ENCODE measurements around the gene RBM33.
"Not testable (repeated sequence)": the region's sequence is repeated elsewhere in the genome, so short reads cannot be mapped to it uniquely, and the experiment has no call there.

RBM33 gene

DNA sequence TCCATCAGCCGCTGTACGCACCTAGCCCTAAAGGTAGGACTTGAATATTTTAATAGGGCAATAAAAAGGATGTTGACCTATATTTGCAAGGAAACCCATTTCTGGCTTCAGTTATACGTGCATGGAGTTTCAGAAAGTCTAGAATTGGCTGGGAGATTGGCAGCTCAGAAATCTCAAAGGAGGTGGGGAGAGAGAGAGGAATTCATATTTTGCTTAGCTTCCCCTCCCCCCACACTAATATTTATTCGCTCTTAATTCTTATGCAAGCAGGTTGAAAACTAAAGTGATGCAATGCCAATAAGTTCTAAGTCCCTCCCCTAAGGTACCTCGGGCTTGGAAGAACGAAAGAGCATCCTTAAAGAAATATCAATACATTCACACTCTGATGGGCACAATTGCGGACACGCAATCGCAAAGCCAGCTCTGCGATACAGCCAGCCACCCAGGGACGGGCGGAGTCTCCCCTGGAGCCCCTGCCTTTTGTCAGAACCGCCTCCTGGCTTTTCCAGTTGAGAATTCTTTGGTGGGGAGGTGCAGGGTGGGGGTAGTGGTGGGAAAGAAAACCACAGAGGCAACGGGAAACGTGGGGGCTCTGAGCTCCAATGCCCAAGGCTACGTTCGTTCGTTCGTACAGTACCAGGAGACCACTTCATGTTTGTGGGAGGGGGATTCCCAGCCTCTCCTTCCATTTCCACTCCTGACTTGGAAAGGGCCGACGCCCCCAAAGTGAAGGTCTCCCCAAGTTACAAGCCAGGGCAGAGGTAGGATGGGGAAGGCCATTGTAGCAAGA is 166.5 kb downstream of the RBM33 start:
- no peak for DNase-seq

DNA sequence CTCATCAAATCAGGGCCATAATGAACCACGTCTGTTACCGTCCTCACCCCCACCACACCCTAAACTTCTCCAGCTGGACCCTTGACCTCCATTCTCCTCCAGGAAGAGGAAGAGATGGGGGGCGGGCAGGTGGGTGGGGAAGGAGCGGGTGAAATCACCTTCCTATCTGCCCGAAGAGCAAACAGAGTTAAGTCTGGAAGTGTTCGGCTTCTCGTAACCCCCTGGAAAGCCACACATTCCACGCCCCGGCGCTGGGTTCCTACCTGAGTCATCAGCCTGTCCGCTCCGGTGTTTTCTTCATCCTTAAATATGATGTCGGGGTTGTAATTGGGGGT is 167.1 kb downstream of the RBM33 start:
- DNase-seq: no peak

DNA sequence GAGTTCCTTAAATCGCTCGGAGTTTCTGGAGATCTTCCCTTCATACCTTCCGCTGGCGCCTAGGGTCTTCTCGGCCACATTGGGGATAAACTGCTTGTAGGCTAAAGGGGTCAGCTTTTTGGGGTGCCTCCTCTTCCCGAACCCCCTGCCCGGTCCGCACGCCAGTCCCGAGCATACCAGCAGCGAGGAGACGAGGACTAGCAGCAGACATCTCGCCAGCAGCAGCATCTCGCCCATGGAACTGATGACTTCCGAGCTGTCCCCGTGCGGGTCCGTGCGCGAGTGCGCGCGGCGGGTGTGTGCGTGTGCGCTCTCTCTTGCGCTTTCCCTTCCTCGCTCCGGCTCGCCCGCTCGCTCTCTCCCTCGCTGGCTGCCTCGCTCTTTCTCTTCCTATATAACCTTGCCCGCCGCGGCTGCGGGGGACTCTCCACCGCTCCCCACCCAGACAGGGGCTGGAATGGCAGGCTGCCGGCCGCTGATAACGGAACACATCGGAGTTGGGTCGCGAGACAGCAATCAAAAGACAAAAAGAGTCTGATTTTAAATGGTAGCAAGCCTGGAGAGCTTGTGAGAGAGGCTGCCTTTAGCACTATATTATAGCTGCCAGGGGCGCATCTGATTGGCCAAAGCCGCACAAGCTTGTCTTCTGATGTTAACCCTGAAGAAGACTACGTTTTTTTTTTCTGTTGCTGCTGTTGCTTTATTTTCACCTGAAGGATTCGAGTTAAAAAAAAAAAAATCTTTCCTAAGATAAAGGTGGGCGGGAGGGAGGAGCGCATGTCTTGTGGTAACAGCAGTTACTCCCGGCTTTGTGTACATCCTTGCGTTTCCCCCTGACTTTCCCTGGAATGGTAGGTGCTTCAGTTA is 167.7 kb downstream of the RBM33 start, which contains the start of gene SHH:
Gene SHH (minus strand): TSS at position 569 of the 867 bp plus-strand sequence. CDS start 341 bp downstream, at position 228.
- no peak for DNase-seq

DNA sequence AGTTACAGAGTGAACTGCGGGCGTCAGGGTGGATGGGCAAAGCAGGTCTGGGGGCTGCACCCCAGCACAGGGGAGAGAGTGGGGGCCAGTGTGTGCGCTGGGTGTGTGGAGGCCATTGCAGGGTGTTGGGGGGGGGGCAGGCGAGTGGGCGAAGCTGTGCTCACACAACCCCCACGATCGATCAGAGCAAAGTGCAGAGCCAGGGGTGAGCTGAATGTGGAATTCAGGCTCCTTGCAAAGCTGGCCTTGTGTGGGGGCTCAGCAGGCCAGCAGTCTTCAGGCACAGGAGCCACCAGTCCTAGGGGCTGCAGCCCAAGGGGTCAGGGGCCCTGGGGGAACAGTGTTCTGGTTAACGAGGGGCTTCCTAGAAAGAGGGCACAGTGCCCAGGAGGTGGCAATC is 168.7 kb downstream of the RBM33 start:
- no peak for DNase-seq

DNA sequence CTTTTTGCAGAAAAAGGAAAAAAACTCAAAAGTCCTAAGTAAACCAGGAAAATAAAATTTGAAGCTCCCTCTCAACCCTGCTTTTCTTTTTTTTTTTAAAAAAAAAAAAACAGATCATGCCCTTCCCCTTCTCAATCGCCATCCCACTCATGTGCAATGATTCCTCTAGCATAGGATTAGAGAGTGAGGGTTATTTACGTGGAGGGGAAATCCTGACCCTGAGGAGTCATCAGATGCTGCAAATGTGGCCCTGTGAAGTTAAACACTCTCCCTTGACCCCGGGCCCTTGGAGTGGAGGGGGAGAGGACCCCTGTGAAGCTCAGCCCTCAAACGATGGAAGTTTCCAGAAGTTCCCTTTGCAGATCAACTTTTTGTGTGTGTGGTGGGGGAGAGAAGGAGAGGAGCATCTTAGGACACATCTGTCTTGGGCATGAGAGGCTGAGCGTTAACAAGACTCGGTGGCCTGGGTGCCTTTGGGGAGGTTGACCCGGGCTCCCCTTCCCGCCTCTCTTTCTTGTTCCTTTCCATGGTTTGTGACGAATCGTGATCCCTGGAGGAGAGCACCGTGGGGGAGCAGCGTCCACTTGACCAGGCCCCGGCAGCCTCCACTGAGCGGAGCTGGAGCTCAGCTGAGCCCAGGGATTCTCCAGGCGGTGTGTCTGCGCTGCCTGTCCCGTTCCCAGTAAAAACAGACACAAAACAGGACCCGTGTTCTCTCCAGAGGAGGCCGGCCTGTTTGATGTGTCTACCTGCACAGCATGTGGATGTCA is 169.3 kb downstream of the RBM33 start:
- no peak for DNase-seq

DNA sequence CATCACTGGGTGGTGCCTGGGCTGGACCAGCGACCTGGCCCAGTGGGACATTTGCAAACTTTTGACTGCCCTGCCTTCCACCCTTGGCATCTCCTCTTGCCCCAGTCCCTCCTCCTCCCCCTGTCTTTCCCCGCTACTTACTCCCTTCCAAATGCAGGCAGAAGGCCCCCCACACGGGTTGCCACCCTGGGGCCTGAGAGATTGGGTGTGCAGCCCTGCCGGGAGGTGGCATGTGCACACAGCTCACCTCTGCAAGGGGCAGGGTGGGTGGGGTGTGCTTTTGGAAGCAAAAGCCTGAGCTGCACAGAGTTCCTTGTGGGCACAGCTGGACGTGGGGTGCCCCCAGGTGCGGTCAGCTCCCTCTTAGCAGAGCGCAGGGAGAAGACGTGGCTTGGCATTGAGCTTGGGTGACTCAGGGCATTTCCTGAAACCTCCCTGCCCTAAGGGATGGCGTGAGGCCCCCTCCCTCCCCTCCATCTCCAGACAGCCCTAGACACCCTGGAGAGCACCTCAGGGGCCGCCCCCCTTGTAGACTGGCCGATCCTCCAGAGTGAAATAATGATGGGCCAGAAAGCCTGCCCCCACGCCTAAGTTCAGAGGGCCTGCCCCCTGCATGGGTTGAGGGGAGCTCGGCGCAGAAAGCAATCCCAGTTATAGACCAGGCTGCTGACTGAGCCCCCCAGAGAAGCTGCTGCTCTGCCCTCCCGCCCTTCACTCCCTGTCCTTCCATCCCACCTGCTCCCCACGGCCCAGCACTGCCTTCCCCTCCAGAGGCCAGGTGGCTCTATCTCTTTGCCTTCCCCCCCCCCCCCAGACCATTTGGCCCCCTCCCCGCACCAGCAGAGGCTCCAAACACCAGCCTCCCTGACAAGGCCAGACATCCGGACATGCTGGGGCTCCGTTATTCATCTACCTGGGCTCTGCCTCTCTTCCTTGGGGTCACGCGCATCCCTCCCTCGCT is 170.1 kb downstream of the RBM33 start:
- DNase-seq: no peak

DNA sequence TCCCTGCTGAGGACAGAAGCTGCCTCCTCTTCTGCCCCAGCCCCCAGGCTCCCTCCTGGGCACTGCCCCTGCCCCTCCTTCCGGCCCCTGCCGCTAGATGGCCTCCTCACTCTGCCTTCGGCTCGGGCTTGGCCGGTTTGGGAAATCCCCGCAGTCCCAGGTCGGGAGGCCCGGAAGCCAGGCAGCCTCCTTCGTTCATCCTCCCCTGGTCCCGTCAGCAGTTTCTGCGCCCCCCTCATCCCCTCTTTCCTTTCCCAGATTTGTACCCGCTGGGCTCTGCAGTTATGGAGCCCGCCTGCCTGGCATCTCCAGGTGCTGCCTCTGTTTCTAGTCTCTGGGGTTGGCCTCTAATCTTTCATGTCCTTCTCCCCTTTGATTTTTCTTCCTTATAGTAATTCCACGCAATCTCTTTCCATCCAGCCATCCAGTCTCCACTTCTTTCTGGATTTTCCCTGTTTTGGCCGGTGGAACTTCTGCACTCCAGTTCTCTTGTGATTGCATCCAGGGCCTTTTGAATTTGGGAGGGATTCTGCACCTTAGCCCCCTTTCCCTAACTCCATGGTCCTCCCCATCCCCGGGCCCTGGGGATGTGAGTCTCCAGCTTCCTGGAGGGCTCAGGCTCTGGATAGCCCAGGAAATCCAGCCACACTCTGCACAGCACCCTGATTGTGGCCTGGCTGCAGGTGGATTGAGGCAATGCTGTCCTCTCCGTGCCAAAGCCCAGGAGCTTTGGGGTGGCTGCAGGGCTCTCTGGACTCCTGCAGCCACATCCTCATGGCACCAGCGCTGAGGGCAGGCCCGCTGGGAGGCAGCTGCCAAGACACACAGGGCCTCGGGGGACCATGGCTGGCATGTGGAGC is 171.1 kb downstream of the RBM33 start:
- DNase-seq: no peak

DNA sequence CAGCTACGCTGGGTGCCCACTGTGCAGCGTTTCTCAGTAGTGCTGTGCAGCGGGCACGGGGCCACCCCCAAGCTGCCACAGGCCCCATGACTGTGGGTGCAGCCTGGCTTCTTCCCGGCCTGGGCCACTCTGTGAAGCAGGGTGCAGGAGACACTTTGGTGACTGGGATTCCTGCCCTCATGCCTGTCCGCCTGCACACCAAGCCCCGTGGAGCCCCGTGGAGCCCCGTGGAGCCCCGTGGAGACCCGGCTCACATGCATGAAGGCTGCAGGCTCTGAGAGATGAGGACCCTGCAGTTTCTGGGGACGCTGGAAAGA is 171.7 kb downstream of the RBM33 start:
- DNase-seq: no peak

DNA sequence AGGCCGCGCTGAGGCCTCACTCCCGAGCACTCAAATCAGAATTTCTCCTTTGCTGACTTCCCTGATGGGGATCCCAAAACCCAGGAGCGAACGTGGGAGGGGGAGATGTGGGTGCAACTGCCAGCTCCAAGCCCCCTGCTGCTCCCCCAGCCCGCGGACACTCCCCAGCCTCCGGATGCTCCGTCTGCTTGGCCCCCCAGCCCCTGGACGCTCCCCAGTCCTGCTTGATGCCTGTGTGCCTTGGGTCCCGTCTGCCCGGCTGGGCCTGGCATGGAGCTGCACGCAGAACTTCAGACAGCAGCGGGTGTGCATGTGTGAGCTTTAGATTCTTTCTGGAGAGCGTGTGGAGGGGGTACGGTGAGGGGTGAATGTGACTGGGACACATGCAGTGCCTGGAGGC is 172.5 kb downstream of the RBM33 start:
- DNase-seq: no peak

DNA sequence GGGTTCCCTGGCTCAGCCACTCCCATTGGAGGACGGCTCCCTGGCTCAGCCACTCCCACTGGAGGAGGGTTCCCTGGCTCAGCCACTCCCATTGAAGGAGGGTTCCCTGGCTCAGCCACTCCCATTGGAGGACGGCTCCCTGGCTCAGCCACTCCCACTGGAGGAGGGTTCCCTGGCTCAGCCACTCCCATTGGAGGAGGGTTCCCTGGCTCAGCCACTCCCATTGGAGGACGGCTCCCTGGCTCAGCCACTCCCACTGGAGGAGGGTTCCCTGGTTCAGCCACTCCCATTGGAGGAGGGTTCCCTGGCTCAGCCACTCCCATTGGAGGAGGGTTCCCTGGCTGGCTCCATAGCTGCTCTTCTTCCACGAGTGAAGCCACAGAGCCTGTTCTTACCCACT is 173.1 kb downstream of the RBM33 start:
- DNase-seq: not testable (repeated sequence)

DNA sequence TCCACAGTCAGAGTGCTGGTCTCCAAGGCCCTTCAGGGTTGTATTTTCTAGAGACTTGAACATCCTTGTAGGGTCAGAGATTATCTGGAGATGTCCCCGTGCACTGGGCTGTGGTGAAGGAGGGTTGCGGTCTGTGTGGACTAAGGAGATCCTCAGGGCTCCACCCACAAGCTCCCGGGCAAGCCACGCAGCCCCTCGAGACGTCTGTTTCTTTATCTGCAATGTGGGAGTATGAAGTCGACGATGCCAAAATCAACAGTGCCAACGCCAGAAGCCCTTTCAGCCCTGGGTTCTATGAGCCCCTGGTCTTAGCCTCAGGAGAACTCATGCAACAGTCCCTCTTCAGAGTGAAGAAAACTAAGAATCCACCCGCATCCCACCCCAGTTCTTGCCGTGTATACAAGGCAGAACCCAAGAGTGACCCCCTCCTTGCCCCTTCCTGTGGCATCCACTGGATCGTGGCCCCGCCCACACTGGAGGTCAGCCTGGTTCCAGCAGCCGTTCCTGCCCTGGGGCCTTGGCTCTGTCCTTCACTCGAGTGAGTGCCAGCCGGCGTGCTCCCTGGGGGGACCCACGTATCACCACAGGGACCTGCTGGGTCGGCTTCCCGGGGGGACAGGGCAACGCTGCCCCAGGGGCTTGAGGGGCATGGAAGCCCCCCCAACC is 173.8 kb downstream of the RBM33 start:
- DNase-seq: no peak

DNA sequence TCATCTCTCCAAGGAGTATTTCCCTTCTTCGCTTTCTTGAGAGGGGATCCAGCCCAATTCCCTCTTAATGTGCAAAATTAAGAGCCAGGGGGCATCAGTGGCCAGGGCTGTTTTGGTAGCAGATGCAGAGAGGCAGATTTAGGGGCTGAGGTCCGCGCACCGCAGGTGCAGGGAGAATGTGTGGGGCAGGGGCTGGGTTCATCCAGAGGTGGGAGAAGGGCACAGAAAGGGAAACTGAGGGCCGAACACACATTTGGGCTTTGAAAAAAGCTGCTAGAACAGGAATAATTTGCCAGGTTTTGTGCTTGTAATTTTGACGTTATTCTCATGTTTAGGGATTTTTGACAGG is 174.3 kb downstream of the RBM33 start:
- DNase-seq: no peak

DNA sequence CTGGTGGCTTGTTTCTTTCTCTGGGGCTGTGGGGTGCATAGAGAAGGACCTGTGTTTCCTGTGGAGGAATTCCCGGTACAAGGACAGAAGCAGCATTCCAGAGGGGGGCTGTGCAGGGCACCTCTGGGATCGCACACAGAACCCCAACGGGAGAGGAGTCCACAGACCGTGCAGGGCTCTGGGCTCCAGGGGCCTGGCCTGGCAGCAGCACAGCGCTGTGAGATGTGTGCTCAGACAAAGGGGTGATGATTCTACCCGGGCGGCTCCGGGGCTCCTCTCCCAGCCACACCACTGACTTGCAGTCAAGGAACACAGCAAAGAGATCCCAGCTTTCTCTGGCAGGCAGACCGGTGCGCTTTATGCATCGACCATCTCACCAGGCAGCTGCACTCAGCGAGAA is 174.7 kb downstream of the RBM33 start:
- DNase-seq: no peak

DNA sequence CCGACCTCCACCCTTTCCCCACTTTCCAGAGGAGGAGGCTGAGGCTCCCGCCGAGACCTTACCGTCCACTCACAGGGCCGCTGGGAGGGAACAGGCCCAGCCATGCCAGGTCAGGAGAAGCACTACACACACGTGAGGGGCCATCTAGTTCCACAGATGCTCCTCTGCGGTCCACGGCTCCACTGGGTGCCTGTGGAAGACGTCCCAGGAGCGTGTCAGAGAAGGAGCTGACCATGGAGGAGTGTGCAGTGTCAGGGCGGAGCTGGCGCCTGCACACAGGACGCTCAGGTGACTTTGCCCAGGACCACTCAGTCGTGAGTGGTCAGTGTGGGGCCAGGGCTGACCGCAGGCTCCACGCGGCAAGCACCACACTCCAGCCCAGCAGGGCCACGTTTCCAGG is 175.8 kb downstream of the RBM33 start:
- DNase-seq: no peak

DNA sequence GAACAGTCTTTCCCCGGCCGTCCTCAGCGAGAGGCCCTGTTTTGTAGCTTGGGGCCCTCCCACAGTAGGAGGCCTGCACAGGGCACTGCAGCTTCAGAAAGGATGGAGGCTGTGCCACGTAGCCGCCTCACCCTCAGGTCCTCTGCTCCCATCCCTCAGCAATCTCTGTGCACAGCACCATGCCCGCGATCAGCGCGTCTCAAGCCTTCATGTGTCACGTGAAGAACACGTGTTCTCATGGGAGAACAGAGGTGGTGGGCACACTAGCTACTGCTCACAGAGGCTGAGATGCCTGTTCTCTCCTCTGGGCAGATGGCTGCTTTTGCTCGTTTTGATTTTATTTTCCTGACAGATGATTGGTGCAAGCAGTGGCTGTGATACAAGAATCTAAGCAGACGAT is 176.3 kb downstream of the RBM33 start:
- no peak for DNase-seq

DNA sequence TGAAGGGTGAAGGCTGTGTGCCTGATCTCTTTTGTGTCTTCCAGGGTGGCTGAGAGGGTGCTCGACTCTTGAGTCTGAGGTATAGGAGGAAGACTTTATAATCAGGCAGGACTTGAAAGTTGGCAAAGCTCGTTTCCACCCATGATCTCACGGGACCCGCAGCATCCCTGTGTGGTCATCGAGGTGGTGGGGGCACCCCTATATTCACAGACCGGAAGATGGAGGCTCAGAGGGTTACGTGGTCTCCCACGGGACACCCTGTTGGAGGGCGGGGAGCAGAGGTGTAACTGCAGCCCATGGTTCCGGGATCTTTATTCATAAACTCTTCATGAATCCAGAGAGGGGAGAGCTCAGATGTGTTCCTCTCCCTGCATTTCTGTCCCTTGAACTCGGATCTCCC is 177.4 kb downstream of the RBM33 start:
- no peak for DNase-seq

DNA sequence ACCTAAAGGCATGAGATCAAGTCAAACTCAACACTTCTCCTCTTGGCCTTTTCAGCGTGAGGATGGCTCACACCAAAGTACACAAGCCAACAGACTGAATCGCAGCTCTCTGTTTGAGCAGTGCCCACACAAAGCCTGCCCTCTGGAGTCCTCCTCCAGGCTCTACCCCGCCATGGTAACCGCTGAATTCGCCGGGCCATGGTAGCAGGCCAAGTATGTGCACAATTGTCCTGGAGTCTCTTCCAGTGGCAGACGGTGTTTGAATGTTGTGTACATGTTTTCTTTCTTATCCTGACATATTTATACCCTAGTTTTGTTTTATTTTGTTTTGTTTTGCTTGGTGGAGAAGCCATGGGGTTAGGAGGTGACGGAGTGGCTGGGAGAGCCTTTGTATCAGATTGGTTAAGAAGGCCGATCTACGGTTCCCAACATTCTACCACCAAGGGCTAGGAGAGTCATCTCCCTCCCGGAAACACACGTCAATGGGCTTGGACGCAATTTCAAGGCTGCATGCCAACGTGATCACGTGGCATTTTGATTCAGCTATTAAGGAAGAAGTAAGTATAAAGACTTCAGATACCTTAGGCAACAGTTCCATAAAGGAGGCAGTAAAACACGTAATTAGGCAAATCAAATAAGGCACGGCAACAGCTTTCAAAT is 179.9 kb downstream of the RBM33 start:
- DNase-seq: no peak

DNA sequence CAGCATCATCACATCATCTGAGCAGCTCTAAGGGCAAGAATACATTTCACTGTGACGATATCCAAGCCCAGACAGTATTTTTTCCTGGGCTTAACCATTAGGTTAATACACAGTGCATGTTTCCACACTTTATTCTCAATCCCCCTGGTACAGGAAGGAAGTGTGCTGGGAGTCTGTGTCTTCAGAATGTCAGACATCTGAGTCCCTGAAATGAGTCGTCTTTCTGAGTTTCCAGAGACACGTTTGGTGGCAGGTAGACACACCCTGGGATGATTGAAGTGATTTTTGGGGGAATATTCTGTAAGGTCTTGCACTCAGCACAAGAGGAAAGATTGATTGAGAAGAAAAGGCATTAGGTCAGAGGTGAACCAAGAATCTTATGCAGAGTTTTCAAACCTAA is 180.9 kb downstream of the RBM33 start:
- no peak for DNase-seq

DNA sequence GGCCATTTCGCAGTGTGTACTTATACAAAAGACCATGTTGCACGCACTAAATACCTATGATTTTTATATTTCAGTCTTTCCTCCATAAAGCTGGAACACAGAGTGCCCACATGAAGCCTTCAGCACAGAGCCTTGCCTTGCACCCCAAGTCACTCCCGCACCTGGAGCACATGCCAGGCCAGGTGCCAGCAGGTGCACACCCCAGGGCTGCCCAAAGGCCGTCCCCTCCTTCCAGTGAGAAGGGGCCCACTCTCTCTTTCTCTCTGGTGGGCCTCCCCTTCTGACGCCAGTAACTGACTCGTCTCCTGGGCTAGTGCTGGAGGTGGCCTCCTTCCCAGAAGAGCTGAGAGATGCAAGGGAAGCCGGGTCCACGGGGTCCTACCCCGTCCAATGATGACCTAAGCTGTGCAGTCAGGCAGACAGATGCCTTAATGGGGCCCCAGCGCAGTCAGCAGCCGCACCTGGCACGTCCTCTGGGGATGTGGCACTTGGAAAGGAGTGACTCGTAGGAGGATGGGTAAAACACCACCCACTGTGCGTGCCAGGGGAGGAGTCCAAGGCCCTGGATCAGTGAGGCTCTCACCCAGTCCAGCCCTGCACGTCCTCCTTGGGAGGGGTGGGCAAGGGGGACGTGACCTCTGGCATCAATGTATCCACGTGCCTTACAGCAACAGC is 185.5 kb downstream of the RBM33 start:
- DNase-seq: no peak
